SK-N-MC (cell line): ENCODE measurements around the gene ARL10.
A peak's percentile ranks its signal among the peaks of the same experiment; 100 is the strongest.

ENCODE experiments used
- DNase-seq: peaks from one replicate; pipeline ENCODE4 v3.0.0-alpha.2; 2011; ENCODE audit warnings: low read depth, low spot score
- H3K27ac ChIP-seq: fragments of 200-600 bp; sonication (generic); 2 replicates; pipeline ENCODE4 v1.5.1; 2016; ENCODE audit warnings: mixed run types
- H3K36me3 ChIP-seq: fragments of 200-600 bp; sonication (generic); 2 replicates; pipeline ENCODE4 v1.6.1; 2017; ENCODE audit warnings: antibody characterized with exemption, low read length, mixed read lengths; ENCODE audit not compliant: insufficient read depth
- H3K4me3 ChIP-seq: fragments of 200-600 bp; sonication (generic); 2 replicates; pipeline ENCODE4 v1.5.1; 2016
- H3K9ac ChIP-seq: fragments of 200-600 bp; sonication (generic); 2 replicates; pipeline ENCODE4 v1.8.0; 2017; ENCODE audit warnings: mixed run types, mixed read lengths; ENCODE audit not compliant: insufficient read length
- H3K9me3 ChIP-seq: fragments of 200-600 bp; sonication (generic); 2 replicates; pipeline ENCODE4 v1.6.1; 2017; ENCODE audit warnings: low read depth, mild to moderate bottlenecking, antibody characterized with exemption, low read length, moderate library complexity, mixed read lengths
- EZH2 ChIP-seq: fragments of 200-600 bp; sonication (generic); IDR thresholded peaks from one replicate; pipeline ENCODE4 v1.6.1; 2017; ENCODE audit warnings: antibody characterized with exemption
- FOXP2 ChIP-seq: optimal IDR thresholded peaks from 2 replicates; pipeline ENCODE3; 2011; ENCODE audit warnings: mild to moderate bottlenecking, moderate library complexity; ENCODE audit not compliant: insufficient read depth; ENCODE audit errors: extremely low read length, control extremely low read depth
- POLR2AphosphoS5 ChIP-seq: IDR thresholded peaks from 2 replicates; pipeline ENCODE4 v1.6.1; 2012; ENCODE audit warnings: mild to moderate bottlenecking, low read depth, low read length, borderline replicate concordance

ARL10 gene

DNA sequence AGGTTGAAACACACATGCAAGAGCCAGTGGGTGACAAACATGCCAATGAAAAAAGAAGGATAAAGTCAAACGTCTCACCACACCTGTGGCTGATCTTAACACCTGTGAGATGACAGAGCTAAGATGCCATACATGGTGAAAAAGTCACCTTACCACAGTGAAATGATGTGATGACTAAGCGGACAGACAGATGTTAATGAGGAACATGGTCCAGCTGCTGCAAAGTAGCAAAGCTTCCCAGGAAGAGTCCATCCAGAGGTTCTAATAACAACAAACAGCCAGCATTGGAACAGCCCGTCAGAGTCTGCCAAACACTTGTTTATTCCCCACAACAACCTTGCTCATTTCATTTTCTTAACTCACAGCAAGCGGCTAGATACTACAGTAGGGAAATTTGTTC is 5.6 kb upstream of the ARL10 start:
- Histone ChIP-seq H3K9me3 (no peaks in the 10 kb centered on the region), H3K4me3 (no peak overlapping the region), H3K9ac (no peak overlapping the region), H3K36me3 (peaks cover 42% of the 10 kb centered on the region), H3K27ac (no peak overlapping the region)
- TF ChIP-seq POLR2AphosphoS5 (no peak), EZH2 (no peak), FOXP2 (no peak)
- DNase-seq: no peak

DNA sequence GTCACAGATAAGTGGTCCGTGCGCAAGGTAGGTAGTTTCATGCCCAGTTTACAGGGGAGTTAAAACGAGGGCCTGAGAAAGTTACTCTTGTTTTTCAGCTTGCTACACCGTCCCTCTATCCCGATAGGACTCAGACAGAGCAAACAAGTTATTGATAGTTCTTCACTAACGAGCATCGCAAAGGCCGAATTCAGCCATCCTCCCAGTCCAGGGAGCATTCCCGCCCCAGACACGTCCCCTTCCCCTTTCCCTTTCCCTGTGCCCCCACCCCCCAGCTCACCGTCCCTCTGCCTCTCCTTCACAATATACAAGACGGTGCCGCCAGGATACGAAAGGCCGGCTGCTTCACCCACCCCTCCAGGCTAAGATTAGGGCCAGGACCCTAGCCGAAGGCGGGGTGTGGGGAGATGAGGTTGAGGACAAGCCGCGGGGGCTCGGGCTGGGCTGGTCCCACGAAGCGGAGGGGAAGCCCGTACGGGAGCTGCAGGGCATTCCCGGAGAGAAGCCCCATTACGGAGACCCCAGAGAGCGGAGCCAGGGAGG is 4.3 kb upstream of the ARL10 start:
- TF ChIP-seq EZH2 (no peak), FOXP2 (no peak), POLR2AphosphoS5 (no peak)
- DNase-seq: no peak

DNA sequence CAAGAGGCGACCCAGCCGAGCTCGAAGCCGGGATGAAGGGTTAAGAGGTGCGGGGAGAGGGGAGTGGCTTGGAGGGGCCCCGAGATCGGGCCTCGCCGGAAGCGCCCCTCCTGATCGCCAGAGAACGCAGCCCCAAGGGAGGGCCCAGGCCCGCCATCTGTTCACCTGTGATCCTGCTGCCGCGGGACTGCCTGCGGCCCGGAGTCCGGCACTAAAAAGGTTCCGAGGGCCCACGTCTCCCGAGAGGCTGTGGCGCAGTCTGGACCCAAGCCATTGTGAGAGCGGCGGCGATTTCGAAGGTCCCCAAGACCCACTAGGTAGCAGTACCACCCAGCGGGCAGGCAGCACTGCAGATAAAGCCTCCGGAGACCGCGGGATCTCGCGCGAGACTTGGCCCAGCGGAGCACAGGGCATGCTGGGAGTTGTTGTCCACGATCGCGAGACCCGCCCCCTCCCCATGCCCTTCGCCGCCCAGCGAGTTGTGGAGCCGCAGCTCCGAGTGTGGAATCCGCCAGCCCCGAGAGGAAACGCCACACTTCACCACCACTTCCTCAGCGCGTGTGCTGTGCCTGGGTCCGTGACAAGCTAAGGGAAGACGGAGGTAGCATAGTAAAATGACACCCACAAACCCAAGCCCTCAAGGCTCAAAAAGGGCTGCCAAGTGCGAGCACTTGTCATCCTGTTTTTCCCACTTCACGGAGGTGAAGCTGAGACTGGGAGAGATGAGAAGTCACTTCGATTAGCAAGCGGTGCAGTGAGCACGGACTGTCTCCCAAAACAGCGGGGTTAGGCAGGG is 3.7 kb upstream of the ARL10 start, which contains the start of gene KIAA1191:
KIAA1191 (minus strand) TSS at position 328 of the 796 bp plus-strand sequence. CDS start 2,256 bp downstream, outside the sequence.
- H3K36me3 ChIP-seq: peaks cover 26% of the 10 kb centered on the region
- peak within 1 kb of the TSS; percentile 92 for H3K4me3 ChIP-seq
- no peaks in the 10 kb centered on the region for H3K9me3 ChIP-seq
- TF ChIP-seq POLR2AphosphoS5: peak; percentile 99
- TF ChIP-seq EZH2: no peak
- TF ChIP-seq FOXP2: peak; percentile 96
- H3K27ac ChIP-seq: no peak within 1 kb of the TSS
- peak; percentile 28 for DNase-seq
- peak within 1 kb of the TSS; percentile 90 for H3K9ac ChIP-seq

More for the DNA sequence above, 4.3 kb upstream of the ARL10 start:
- peak overlapping the region; percentile 90 for H3K9ac ChIP-seq
- H3K4me3 ChIP-seq: peak overlapping the region; percentile 92
- H3K36me3 ChIP-seq: peaks cover 32% of the 10 kb centered on the region
- no peaks in the 10 kb centered on the region for H3K9me3 ChIP-seq
- H3K27ac ChIP-seq: no peak overlapping the region

DNA sequence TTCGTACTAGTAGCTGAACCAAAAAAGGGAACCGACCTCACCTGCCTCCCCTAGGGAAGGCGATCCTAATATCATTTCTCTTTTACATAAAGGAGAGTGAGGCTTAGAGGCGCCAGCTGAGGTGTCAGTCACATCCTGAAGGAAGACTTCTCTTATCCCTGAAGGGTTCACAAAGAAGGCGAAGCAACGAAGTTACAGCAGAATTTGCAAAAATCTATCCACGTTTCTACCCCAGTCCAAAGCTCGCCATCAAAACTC is 3.1 kb upstream of the ARL10 start:
- H3K9ac ChIP-seq: peak overlapping the region; percentile 49
- DNase-seq: no peak
- no peaks in the 10 kb centered on the region for H3K9me3 ChIP-seq
- H3K27ac ChIP-seq: no peak overlapping the region
- no peak for TF ChIP-seq EZH2
- TF ChIP-seq POLR2AphosphoS5: no peak
- TF ChIP-seq FOXP2: no peak
- peaks cover 22% of the 10 kb centered on the region for H3K36me3 ChIP-seq
- H3K4me3 ChIP-seq: peak overlapping the region; percentile 92

DNA sequence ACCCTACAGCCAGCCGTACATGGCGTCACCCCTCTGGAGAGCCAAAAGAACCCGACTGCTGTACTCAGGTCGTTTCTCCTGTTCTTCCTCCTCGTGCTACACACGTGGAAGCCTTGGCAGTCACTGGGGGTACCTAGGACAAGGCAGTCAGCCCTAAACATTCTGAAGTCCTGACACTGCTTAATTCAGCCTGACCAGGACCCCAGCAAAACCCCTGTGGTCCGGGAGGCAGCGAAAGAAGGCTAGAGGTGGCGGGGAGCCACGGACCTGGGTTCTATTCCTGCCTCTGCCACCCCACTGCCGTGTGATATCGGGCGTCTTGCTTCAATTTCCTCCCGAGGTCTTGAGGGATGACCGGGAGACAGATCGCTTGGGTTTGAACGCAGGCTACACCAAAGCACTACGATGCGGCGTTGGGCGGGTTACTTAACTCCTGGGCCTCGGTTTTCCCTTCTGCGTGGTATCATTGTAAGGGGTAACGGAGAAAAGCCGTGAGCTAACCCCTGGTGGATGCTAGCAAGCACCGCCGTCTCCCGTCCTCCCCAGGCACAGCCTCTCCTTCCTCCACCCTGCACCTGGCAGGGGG is 429 bp upstream of the ARL10 start:
- H3K9ac ChIP-seq: no peak overlapping the region
- H3K4me3 ChIP-seq: peak overlapping the region; percentile 90
- no peaks in the 10 kb centered on the region; the same call in 1 of the 2 replicates for H3K36me3 ChIP-seq
- TF ChIP-seq EZH2: no peak
- peak; percentile 29 for TF ChIP-seq FOXP2
- H3K9me3 ChIP-seq: no peaks in the 10 kb centered on the region
- DNase-seq: no peak
- H3K27ac ChIP-seq: no peak overlapping the region

DNA sequence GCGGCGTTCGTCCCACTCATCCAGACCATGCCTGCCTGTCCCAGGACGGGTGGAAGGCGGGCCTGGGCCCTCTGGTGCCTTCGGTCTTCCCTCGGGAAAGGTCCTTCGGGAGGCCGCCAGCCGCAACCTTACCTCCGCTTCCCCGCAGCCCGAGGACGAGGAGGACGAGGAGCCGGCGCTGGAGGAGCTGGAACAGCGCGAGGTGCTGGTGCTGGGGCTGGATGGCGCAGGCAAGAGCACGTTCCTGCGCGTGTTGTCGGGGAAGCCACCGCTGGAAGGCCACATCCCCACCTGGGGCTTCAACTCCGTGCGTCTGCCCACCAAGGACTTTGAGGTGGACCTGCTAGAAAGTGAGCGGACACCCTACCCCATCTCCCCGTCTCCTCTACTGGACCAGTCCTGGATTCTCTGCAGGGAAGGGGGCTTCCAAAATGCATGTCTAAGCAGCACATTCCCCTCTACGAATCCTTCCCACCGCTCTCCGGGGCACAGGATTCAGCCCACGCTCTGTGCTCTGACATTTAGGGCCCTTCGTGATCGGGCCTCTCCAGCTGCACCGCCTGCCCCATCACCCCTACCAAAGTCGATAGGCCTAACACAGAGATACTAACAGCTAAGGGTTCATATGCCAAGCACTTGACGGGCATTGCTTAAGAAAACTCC is 1.1 kb downstream of the ARL10 start:
- Histone ChIP-seq H3K9ac (peak overlapping the region; percentile 78), H3K36me3 (peaks cover 4% of the 10 kb centered on the region; the same call in 1 of the 2 replicates), H3K9me3 (no peaks in the 10 kb centered on the region), H3K27ac (no peak overlapping the region), H3K4me3 (peak overlapping the region; percentile 90)
- no peak for TF ChIP-seq EZH2
- TF ChIP-seq POLR2AphosphoS5: no peak
- TF ChIP-seq FOXP2: no peak
- no peak for DNase-seq

DNA sequence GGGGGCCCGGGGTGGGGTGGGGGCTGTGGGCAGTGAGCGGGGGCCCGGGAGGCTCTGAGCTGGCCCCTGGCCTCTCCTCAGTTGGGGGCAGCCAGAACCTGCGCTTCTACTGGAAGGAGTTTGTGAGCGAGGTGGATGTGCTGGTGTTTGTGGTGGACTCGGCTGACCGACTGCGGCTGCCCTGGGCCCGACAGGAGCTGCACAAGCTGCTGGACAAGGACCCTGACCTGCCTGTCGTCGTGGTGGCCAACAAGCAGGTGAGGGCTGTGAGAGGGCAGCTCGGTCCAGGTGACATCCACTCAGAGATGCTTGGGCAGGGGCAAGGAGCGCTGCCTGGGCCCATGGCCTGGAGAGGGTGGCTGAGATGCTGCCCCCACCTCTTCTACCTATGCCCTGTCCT is 3.4 kb downstream of the ARL10 start:
- Histone ChIP-seq H3K9me3 (no peaks in the 10 kb centered on the region), H3K36me3 (peaks cover 4% of the 10 kb centered on the region; the same call in 1 of the 2 replicates), H3K9ac (no peak overlapping the region), H3K27ac (no peak overlapping the region), H3K4me3 (no peak overlapping the region)
- TF ChIP-seq POLR2AphosphoS5 (no peak), EZH2 (no peak), FOXP2 (no peak)
- no peak for DNase-seq

DNA sequence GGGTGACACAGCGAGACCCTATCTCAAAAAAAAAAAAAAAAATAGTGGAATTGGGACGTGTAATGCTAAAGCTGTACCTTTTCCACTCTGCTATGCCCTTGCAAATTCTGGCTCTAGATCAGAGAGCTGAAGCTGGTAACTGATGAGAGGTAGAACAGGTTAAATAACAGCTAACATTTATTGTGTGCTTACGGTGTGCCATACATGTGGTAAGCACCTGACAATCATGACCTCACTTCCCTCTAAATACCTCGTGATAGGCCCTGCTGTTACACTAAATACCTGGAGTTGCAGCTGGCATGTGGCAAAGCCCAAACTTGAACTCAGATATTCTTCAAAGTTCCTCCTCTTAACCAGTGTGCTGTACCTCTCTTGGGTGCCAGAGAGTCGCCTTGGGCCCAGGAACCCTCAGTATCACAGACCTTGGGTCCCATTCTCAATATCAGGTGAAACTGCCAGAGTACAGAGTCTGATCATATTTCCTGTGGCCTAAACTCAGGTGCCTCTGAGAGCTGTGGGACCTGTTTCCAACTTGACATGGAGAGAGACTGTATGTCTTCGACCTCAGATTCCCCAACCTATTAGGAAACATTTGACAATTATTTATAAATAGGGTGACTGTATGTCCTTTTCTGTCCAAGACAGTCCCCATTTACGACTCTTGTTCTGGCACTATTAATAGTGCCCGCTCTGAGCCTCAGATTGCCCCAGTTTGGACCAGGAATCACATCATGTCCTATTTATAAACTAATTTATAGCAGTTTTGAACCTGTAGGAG is 4.8 kb downstream of the ARL10 start:
- no peak for DNase-seq
- TF ChIP-seq EZH2 (no peak), FOXP2 (no peak), POLR2AphosphoS5 (no peak)
- H3K36me3 ChIP-seq: peaks cover 4% of the 10 kb centered on the region; the same call in 1 of the 2 replicates

More for the DNA sequence above, 4.8 kb downstream of the ARL10 start:
- Histone ChIP-seq H3K9me3 (no peaks in the 10 kb centered on the region), H3K27ac (no peak overlapping the region), H3K4me3 (no peak overlapping the region), H3K9ac (no peak overlapping the region)
